Kidney (tissue), 14 donors: Measurements from ENCODE around the gene FCAMR. TPM values are rescaled to one million over a fixed set of nuclear protein-coding genes. Genes with fewer than 3 reads are reported as not detected.

Source experiments
- DNase-seq, 5 donors: peaks; one replicate each; pipeline ENCODE4 v3.0.0-alpha.2; 2013 to 2020
- FAIRE-seq: peaks from 2 replicates; lab custom pipeline; 2012; peaks lifted over from hg19 to GRCh38; lab: Jason Lieb, UNC
- H3K27ac ChIP-seq, 2 donors: one replicate each; pipeline ENCODE4 v1.7.0; 2013; ENCODE audit warnings: low read depth in 2 of 2, low read length in 2 of 2, inconsistent platforms in 1 of 2
- H3K27me3 ChIP-seq: one replicate; pipeline ENCODE4 v1.7.1; 2013; ENCODE audit warnings: low read length, inconsistent platforms; ENCODE audit not compliant: control insufficient read depth, insufficient read depth
- H3K36me3 ChIP-seq, 3 donors: one replicate each; pipeline versions ENCODE4 v1.7.0 to v1.7.1; 2013; ENCODE audit warnings: low read length in 3 of 3, control low read depth in 1 of 3, inconsistent platforms in 1 of 3; ENCODE audit not compliant: insufficient read depth in 3 of 3, control insufficient read depth in 2 of 3
- H3K4me1 ChIP-seq, 3 donors: one replicate each; pipeline versions ENCODE4 v1.7.0 to v1.7.1; 2013; ENCODE audit warnings: low read length in 3 of 3, inconsistent platforms in 1 of 3, low read depth in 1 of 3; ENCODE audit not compliant: control insufficient read depth in 2 of 3, insufficient read depth in 2 of 3
- H3K4me3 ChIP-seq, 3 donors: one replicate each; pipeline versions ENCODE4 v1.7.0 to v1.8.1; 2013; ENCODE audit warnings: low read length in 3 of 3, control low read depth in 1 of 3, inconsistent platforms in 1 of 3
- H3K9ac ChIP-seq, 3 donors: one replicate each; pipeline versions ENCODE4 v1.7.0 to v1.7.1; 2013; ENCODE audit warnings: low read length in 3 of 3, control low read depth in 1 of 3, inconsistent platforms in 1 of 3
- H3K9me3 ChIP-seq, 3 donors: one replicate each; pipeline versions ENCODE4 v1.7.0 to v1.7.1; 2013; ENCODE audit warnings: low read length in 3 of 3, control low read depth in 1 of 3, inconsistent platforms in 1 of 3; ENCODE audit not compliant: control insufficient read depth in 2 of 3, insufficient read depth in 1 of 3
- intact Hi-C: fragments of 100-400 bp; cut with DNase I; formaldehyde crosslinking; loops from one replicate; pipeline ENCODE4 v1.11.1; 2022
- polyA plus RNA-seq: library from polyadenylated mRNA; stranded (reverse); fragments of 350-450 nt; fragmentation: Illumina TruSeq; extraction: RNeasy Lipid Tissue Mini Kit (QIAGEN cat#74804); gene quantifications from one replicate; pipeline ENCODE4 v1.2.3, GENCODE V29; 2014; ENCODE audit warnings: low read depth, low replicate concordance; ENCODE audit not compliant: insufficient read depth
- total RNA-seq: library from RNA; stranded (reverse); fragmentation: NEBNext Ultra II Directional; extraction: Animal tissue kit (Norgen Biotek cat#: 25700); gene quantifications from one replicate; pipeline ENCODE4 v1.2.1, GENCODE V29; 2021
- TF ChIP-seq, protein P1 (sequence below): IDR thresholded peaks from 3 replicates; pipeline ENCODE4 v1.5.1; 2012; ENCODE audit warnings: mild to moderate bottlenecking, moderate library complexity, borderline replicate concordance; ENCODE audit not compliant: insufficient read depth; ENCODE audit errors: extremely low read depth
- donor health status: control.
- donor health status: control.
- donor health status: control.
- donor health status: control.
- donor health status: control.
- donor health status: DM: yes; HTN: yes; CAD: no.
- donor health status: Normal renal cell carcinoma (clear cell type).

Gene FCAMR
- total and polyA plus RNA-seq, 2 donors from 2014 or later: 1.8 to 34.6 TPM

DNA sequence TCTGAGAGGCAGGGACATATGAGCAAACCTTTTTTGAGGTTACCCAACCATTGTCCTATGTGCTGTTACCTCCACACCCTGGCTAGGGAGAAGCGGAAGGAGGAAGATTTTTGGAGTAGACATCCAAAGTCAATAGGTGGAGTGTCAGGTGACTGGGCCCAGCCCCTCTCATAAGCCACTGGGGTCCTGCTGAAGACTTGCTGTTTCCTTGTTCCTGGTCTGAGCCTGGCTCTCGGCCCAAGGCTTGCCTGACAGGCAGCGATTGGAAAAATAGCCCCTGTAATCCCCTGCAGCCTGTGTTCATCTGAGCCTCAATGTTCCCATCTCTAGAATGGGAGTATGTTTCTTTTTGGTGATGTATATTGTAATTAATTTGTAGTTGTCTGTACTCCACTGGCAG is 17.1 kb downstream of the FCAMR start:
- Histone ChIP-seq H3K4me3 (no peak overlapping the region), H3K9ac (peak overlapping the region in 1 of 3 donors; percentile 52), H3K9me3 (peaks cover 0 to 5% (median 0%) of the 10 kb centered on the region in 3 donors), H3K36me3 (no peaks in the 10 kb centered on the region), H3K27me3 (no peaks in the 10 kb centered on the region), H3K4me1 (peaks cover 7 to 53% (median 42%) of the 10 kb centered on the region in 3 donors), H3K27ac (peak overlapping the region; percentile 74 to 84)
- DNase-seq (peak in 1 of 5 donors; percentile 85), FAIRE-seq (no peak)
- TF ChIP-seq, protein P1, sequence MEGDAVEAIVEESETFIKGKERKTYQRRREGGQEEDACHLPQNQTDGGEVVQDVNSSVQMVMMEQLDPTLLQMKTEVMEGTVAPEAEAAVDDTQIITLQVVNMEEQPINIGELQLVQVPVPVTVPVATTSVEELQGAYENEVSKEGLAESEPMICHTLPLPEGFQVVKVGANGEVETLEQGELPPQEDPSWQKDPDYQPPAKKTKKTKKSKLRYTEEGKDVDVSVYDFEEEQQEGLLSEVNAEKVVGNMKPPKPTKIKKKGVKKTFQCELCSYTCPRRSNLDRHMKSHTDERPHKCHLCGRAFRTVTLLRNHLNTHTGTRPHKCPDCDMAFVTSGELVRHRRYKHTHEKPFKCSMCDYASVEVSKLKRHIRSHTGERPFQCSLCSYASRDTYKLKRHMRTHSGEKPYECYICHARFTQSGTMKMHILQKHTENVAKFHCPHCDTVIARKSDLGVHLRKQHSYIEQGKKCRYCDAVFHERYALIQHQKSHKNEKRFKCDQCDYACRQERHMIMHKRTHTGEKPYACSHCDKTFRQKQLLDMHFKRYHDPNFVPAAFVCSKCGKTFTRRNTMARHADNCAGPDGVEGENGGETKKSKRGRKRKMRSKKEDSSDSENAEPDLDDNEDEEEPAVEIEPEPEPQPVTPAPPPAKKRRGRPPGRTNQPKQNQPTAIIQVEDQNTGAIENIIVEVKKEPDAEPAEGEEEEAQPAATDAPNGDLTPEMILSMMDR: no peak
- intact Hi-C loops: no loop called here

DNA sequence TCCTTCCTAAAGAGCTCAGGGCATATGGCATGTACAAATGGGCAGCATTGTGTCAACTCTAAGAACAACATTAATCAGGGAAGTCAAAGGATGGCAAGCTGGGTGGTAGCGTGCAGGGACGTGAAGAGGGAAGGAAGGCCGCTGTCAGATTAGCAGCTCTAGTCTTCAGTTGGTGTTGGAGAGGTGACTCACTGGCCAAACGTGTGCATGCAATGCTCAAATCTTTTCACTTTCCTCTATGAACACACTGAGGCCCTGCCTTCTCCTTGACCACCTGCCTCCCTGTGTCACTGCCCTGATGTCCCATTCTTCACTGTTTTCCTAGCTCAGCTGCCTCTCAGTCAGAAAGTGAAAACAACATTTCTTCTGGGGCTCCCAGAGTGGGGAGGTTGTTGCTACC is 18.1 kb downstream of the FCAMR start:
- DNase-seq (no peak), FAIRE-seq (no peak)
- intact Hi-C loops: no loop called here
- Histone ChIP-seq H3K4me3 (no peak overlapping the region), H3K9ac (peak overlapping the region in 1 of 3 donors; percentile 38), H3K36me3 (no peaks in the 10 kb centered on the region), H3K27ac (peak overlapping the region; percentile 84 to 86), H3K9me3 (peaks cover 0 to 5% (median 0%) of the 10 kb centered on the region in 3 donors), H3K4me1 (peaks cover 7 to 53% (median 42%) of the 10 kb centered on the region in 3 donors), H3K27me3 (no peaks in the 10 kb centered on the region)
- TF ChIP-seq, protein P1: no peak

DNA sequence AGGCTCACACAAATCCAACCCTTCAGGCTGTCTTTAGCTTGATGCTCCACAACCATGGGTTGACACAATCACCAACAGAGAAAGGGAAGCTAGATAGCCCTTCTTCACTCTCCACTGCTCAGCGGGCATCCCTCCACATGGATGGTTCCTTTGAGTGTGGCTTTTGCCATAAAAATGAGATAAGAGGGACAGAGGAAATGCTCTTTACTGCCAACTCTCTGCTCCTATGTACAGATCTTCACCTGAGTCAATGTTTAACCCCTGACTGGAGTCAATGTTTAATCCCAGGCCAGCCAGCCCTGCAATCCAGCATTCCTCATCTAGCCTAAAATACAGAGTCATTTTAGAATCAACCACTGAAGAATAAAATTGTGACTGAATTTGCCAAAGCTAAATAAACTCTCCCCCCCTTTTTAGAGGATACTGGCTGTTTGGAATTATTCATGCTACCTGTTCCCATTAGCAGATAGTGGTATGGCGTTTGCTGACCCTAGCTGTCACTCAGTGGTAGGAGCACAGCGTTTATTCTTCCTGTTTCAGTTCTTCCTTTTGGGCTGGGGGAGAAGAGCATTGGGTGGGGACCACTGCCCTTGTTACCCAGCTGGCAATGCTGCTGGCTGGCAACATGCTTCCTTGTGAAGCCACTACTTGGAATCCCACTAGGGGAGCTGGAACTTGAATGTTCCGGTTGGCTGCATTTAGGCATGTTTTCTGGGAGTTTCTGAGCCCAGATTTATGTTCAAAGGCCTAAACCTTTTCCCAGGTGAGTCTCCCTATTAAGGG is 18.8 kb downstream of the FCAMR start:
- peaks cover 7 to 53% (median 40%) of the 10 kb centered on the region in 3 donors for H3K4me1 ChIP-seq
- FAIRE-seq (no peak), DNase-seq (peak in 4 of 5 donors; percentile 50 to 86 (median 72))
- H3K9me3 ChIP-seq: peaks cover 0 to 5% (median 0%) of the 10 kb centered on the region in 3 donors
- intact Hi-C loops: no loop called here
- H3K27ac ChIP-seq: peak overlapping the region; percentile 84 to 86
- peak overlapping the region in 1 of 3 donors; percentile 38 for H3K9ac ChIP-seq
- H3K4me3 ChIP-seq: peak overlapping the region in 1 of 3 donors; percentile 14
- TF ChIP-seq, protein P1: no peak
- no peaks in the 10 kb centered on the region for H3K27me3 ChIP-seq
- H3K36me3 ChIP-seq: no peaks in the 10 kb centered on the region
